ENCODE results near the gene DSG1.
"Not testable (repeated sequence)": the region's sequence is repeated elsewhere in the genome, so short reads cannot be mapped to it uniquely, and the experiment has no call there.

The DSG1 gene

DNA sequence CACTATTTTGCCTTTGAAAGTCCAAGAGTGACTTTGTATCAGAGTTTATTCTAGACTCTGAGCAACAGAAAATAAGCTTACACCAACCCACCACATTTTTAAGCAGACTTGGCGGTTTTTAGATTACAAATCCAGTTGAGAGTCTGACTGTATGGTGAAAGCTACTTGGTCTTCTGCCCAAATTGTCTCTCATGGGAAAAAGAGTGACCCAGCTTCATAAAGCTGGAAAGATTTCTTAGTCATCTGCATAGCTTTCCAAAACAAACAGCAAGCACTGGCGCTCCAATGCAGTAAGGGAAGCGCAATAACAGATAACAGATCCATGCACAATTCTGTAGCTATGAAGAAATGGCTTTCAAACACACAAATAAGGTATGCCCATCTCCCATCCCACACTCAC is 7.1 kb downstream of the DSG1 start:
- DNase-seq (ENCODE audit: low spot score): no peak
- in situ Hi-C loops (cut with MboI; ENCODE audit: low sequenced_read_pairs, unreplicated experiment): no loop called here
- TF ChIP-seq, protein P1, sequence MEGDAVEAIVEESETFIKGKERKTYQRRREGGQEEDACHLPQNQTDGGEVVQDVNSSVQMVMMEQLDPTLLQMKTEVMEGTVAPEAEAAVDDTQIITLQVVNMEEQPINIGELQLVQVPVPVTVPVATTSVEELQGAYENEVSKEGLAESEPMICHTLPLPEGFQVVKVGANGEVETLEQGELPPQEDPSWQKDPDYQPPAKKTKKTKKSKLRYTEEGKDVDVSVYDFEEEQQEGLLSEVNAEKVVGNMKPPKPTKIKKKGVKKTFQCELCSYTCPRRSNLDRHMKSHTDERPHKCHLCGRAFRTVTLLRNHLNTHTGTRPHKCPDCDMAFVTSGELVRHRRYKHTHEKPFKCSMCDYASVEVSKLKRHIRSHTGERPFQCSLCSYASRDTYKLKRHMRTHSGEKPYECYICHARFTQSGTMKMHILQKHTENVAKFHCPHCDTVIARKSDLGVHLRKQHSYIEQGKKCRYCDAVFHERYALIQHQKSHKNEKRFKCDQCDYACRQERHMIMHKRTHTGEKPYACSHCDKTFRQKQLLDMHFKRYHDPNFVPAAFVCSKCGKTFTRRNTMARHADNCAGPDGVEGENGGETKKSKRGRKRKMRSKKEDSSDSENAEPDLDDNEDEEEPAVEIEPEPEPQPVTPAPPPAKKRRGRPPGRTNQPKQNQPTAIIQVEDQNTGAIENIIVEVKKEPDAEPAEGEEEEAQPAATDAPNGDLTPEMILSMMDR (IDR thresholded peaks at IDR 0.05; ENCODE audit: borderline replicate concordance, control extremely low read depth, extremely low read depth, insufficient read depth, missing control alignments): no peak

DNA sequence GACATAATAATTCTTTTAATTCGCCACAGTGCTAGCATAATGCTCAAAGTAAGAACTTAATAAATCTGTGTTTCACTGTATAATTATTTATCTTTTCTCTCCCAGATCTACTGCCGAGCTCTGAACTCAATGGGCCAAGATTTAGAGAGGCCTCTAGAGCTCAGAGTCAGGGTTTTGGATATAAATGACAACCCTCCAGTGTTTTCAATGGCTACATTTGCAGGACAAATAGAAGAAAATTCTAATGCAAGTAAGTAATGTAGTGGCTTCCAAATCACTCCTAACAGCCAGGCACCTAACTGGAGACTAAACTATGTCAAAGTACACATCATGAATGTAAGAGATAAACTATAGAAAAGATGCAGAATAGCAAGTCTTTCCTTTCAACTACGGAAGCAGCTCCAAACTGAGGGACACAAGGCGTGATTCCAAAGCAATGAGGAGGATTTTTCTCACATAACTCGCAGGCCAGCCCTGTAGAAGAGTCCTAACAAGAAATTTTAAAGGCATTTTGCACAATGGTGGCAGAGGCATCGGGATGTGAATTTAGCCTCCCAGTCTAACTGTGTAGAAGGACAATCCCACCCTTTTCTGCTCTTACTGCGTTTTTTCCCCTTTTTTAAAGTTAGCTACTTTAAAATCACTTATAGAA is 12.0 kb downstream of the DSG1 start:
- in situ Hi-C loops (cut with MboI; ENCODE audit: low sequenced_read_pairs, unreplicated experiment): no loop called here
- TF ChIP-seq, protein P1 (IDR thresholded peaks at IDR 0.05; ENCODE audit: borderline replicate concordance, control extremely low read depth, extremely low read depth, insufficient read depth, missing control alignments): no peak

DNA sequence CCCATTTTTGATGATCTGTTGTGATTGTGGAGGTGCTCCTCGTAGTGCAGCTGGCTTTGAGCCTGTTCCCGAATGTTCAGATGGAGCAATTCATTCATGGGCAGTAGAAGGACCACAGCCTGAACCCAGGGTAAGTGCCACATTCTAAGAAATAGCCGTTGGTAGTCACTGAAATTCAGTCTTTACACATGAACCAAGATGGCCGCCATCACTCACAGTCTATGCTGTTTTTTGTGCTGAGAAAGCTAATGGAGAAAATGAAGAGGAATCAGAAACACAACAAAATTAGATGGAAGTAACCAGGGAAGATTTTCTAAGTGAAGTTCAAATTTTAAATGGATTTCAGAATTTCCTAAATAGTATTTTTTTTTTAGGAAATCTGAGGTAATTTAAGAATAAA is 25.5 kb downstream of the DSG1 start:
- in situ Hi-C loops (cut with MboI; ENCODE audit: low sequenced_read_pairs, unreplicated experiment): no loop called here
- DNase-seq (ENCODE audit: low spot score): no peak
- TF ChIP-seq, protein P1 (IDR thresholded peaks at IDR 0.05; ENCODE audit: borderline replicate concordance, control extremely low read depth, extremely low read depth, insufficient read depth, missing control alignments): no peak

More for the DNA sequence above, 12.0 kb downstream of the DSG1 start:
- DNase-seq (ENCODE audit: low spot score): no peak

DNA sequence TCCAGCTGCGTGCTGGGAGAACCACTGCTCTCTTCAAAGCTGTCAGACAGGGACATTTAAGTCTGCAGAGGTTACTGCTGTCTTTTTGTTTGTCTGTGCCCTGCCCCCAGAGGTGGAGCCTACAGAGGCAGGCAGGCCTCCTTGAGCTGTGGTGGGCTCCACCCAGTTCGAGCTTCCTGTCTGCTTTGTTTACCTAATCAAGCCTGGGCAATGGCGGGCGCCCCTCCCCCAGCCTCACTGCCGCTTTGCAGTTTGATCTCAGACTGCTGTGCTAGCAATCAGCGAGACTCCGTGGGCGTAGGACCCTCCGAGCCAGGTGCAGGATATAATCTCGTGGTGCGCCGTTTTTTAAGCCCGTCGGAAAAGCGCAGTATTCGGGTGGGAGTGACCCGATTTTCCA is 35.4 kb downstream of the DSG1 start:
- in situ Hi-C loops (cut with MboI; ENCODE audit: low sequenced_read_pairs, unreplicated experiment); DNase-seq (ENCODE audit: low spot score): not testable (repeated sequence)

DNA sequence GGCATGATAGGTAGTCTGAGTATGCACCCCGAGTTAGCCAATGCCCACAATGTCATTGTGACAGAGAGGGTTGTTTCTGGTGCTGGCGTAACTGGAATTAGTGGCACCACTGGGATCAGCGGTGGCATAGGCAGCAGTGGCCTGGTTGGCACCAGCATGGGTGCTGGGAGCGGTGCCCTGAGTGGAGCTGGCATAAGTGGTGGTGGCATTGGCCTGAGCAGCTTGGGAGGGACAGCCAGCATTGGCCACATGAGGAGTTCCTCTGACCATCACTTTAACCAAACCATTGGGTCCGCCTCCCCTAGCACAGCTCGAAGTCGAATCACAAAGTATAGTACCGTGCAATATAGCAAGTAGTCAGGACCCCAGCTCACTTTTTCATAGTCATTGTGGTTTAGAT is 37.0 kb downstream of the DSG1 start:
- TF ChIP-seq, protein P1 (IDR thresholded peaks at IDR 0.05; ENCODE audit: borderline replicate concordance, control extremely low read depth, extremely low read depth, insufficient read depth, missing control alignments): no peak
- DNase-seq (ENCODE audit: low spot score): no peak
- in situ Hi-C loops (cut with MboI; ENCODE audit: low sequenced_read_pairs, unreplicated experiment): no loop called here

DNA sequence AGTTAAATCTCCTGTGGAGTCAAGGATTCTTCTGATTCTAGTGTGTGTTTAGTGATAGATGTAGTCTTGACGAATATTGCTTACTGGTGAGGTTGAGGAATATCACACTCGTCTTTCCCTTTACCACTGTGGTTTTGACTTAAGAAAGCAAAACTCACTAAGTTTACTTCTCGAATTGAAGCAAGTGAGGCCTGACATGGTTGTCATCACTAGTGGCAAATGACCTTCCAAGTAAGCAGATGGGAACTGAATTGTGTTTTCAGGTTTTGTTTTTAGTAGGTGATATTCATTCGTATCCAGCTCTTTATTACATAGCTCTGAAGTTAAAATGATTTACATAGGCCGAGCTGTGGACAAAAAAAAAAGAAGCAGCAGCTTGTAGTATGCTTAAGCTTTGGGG is 38.1 kb downstream of the DSG1 start:
- in situ Hi-C loops (cut with MboI; ENCODE audit: low sequenced_read_pairs, unreplicated experiment): no loop called here
- TF ChIP-seq, protein P1 (IDR thresholded peaks at IDR 0.05; ENCODE audit: borderline replicate concordance, control extremely low read depth, extremely low read depth, insufficient read depth, missing control alignments): no peak
- DNase-seq (ENCODE audit: low spot score): peak; percentile 24

DNA sequence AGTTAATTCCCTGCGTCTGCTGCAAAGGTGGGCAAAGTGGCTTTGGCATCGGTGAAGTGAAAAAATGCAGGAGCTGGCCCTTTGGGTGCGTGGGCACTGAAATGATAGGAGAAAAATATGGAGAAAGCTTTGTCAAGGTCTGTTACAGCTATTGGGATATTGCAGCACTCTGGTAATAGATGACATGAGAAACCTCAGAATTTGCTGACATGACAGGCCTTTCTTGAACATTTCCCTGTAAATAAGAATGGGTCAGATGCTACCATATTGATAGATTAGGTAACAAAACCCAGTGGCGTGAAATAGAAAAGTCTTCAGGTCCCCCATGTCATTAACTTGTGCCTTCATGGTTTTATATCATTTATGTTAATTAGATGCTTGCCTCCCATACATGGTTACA is 46.2 kb downstream of the DSG1 start:
- in situ Hi-C loops (cut with MboI; ENCODE audit: low sequenced_read_pairs, unreplicated experiment): no loop called here
- no peak for DNase-seq (ENCODE audit: low spot score)
- TF ChIP-seq, protein P1 (IDR thresholded peaks at IDR 0.05; ENCODE audit: borderline replicate concordance, control extremely low read depth, extremely low read depth, insufficient read depth, missing control alignments): no peak

All from GM13976 (cell line).